K562 (cell line): ENCODE results near the gene GSTA4. TPM values are rescaled to one million over a fixed set of nuclear protein-coding genes. Genes with fewer than 3 reads are reported as not detected.

Experiments
- ATAC-seq: fragments of 200-7000 bp; cut with Tn5 transposase; 3 replicates; pipeline ENCODE4 v1.9.1; 2020; ENCODE audit warnings: moderate library complexity
- BruUV-seq: library from RNA; stranded (reverse); fragments of 400-500 nt; replicated peaks from 2 replicates; lab custom pipeline; 2021; lab: Mats Ljungman, UMichigan
- CTCF ChIA-PET: fragments of 300-600 bp; formaldehyde crosslinking; extraction: SDS; loops from one replicate; lab custom pipeline; 2021; ENCODE audit warnings: low intra/inter-chr PET ratio; lab: Yijun Ruan, JAX
- POLR2A ChIA-PET: fragments of 300-600, 350-650 bp; sonication (Branson Sonifier 250); formaldehyde crosslinking; extraction: SDS; loops from one replicate; lab custom pipeline; 2021; ENCODE audit warnings: antibody characterized with exemption, inconsistent platforms; lab: Yijun Ruan, JAX
- DNase-seq, 4 experiments: peaks; one replicate each; pipeline versions ENCODE4 v3.0.0 to v3.0.0-alpha.2; 2011 to 2018; ENCODE audit warnings: low spot score in 3 of 4, mixed read lengths in 3 of 4; ENCODE audit errors: extremely low read depth in 1 of 4
- FAIRE-seq: peaks from 2 replicates; lab custom pipeline; 2011; peaks lifted over from hg19 to GRCh38; lab: Jason Lieb, UNC
- H2AFZ ChIP-seq: 2 replicates; pipeline ENCODE4 v1.6.0; 2011; ENCODE audit warnings: low read depth, low read length, control low read depth, inconsistent platforms
- H3K27ac ChIP-seq: fragments of 200-600 bp; 3 replicates; pipeline ENCODE4 v1.8.0; 2011; ENCODE audit warnings: low read depth, mild to moderate bottlenecking, control low read depth, inconsistent platforms, low read length, moderate library complexity, mixed read lengths; ENCODE audit errors: extremely low read depth
- H3K27me3 ChIP-seq, 2 experiments: fragments of 300-600 bp in 1 of 2; 2 replicates in 1 of 2; 3 replicates in 1 of 2; pipeline versions ENCODE4 v1.6.0 to v1.8.0; 2011; ENCODE audit warnings: inconsistent platforms in 2 of 2, low read length in 2 of 2, mild to moderate bottlenecking in 1 of 2, mixed read lengths in 1 of 2, moderate library complexity in 1 of 2; ENCODE audit not compliant: control insufficient read depth in 2 of 2, insufficient read depth in 2 of 2
- H3K36me3 ChIP-seq: fragments of 300-600 bp; 3 replicates; pipeline ENCODE4 v1.8.0; 2011; ENCODE audit warnings: mild to moderate bottlenecking, low read length, inconsistent platforms; ENCODE audit not compliant: control insufficient read depth, insufficient read depth
- H3K4me1 ChIP-seq, 2 experiments: fragments of 200-600 bp in 1 of 2; replicated peaks in 1 of 2; 2 replicates in 1 of 2; 3 replicates in 1 of 2; pipeline versions ENCODE4 v1.5.1 to v1.8.0; 2011; ENCODE audit warnings: inconsistent platforms in 2 of 2, low read length in 2 of 2, mild to moderate bottlenecking in 1 of 2, mixed read lengths in 1 of 2, moderate library complexity in 1 of 2; ENCODE audit not compliant: control insufficient read depth in 2 of 2, insufficient read depth in 2 of 2
- H3K4me2 ChIP-seq: 2 replicates; pipeline ENCODE4 v1.6.1; 2011; ENCODE audit warnings: low read length, control low read depth, inconsistent platforms, mixed read lengths; ENCODE audit not compliant: insufficient read depth
- H3K4me3 ChIP-seq: fragments of 200-600 bp; sonication (generic), shearing (Covaris generic); 2 replicates; pipeline ENCODE4 v1.5.1; 2016; ENCODE audit warnings: control low read depth, inconsistent platforms
- H3K79me2 ChIP-seq: fragments of 200-600 bp; 3 replicates; pipeline ENCODE4 v1.8.0; 2011; ENCODE audit warnings: low read length, inconsistent platforms; ENCODE audit not compliant: control insufficient read depth, insufficient read depth
- H3K9ac ChIP-seq, 2 experiments: 2 replicates each; pipeline versions ENCODE4 v1.6.0 to v1.6.1; 2011; ENCODE audit warnings: low read depth in 2 of 2, low read length in 2 of 2, control low read depth in 1 of 2, inconsistent platforms in 1 of 2, mild to moderate bottlenecking in 1 of 2, mixed read lengths in 1 of 2; ENCODE audit not compliant: insufficient read depth in 1 of 2
- H3K9me1 ChIP-seq: one replicate; pipeline ENCODE4 v1.6.0; 2011; ENCODE audit warnings: inconsistent platforms, mild to moderate bottlenecking, low read length, moderate library complexity; ENCODE audit not compliant: control insufficient read depth, insufficient read depth
- H3K9me3 ChIP-seq: replicated peaks from 2 replicates; pipeline ENCODE4 v1.5.1; 2011; ENCODE audit warnings: low read depth, low read length, inconsistent platforms; ENCODE audit not compliant: control insufficient read depth, insufficient read depth
- H4K20me1 ChIP-seq: replicated peaks from 2 replicates; pipeline ENCODE4 v1.6.1; 2011; ENCODE audit warnings: low read length, inconsistent platforms, mixed read lengths; ENCODE audit not compliant: control insufficient read depth, insufficient read depth
- BHLHE40 ChIP-seq: IDR thresholded peaks from 2 replicates; pipeline ENCODE4 v1.6.1; 2011; ENCODE audit warnings: low read length, improper control_type of control experiment
- CBFB ChIP-seq: sonication (generic); formaldehyde crosslinking; IDR thresholded peaks from 2 replicates; pipeline ENCODE4 v1.4.0; 2020; ENCODE audit warnings: mild to moderate bottlenecking, missing genetic modification reagents
- CCNT2 ChIP-seq: IDR thresholded peaks from 2 replicates; pipeline ENCODE4 v1.6.1; 2011; ENCODE audit warnings: borderline replicate concordance, low read depth, mild to moderate bottlenecking, moderate library complexity, mixed read lengths, low read length; ENCODE audit not compliant: insufficient read length; ENCODE audit errors: extremely low read depth
- CREBBP ChIP-seq: IDR thresholded peaks from one replicate; pipeline ENCODE4 v1.6.1; 2012; ENCODE audit warnings: low read depth, mild to moderate bottlenecking, control low read depth, inconsistent platforms, low read length
- E2F3 ChIP-seq: fragments of 250-450 bp; sonication (Bioruptor Pico); IDR thresholded peaks from 2 replicates; pipeline ENCODE4 v1.4.0; 2020; ENCODE audit warnings: mild to moderate bottlenecking
- ELF1 ChIP-seq: fragments of 200-800 bp; sonication (Bioruptor generic); IDR thresholded peaks from 2 replicates; pipeline ENCODE4 v1.6.1; 2016; ENCODE audit warnings: missing genetic modification characterization, missing compliant biosample characterization
- FOSL1 ChIP-seq: fragments of 200-800 bp; sonication (Bioruptor generic); conservative IDR thresholded peaks from 2 replicates; pipeline ENCODE4 v1.6.1; 2016; ENCODE audit warnings: missing genetic modification characterization, missing compliant biosample characterization
- HNRNPH1 ChIP-seq: fragments of 200-400 bp; formaldehyde crosslinking; optimal IDR thresholded peaks from 2 replicates; pipeline ENCODE3; 2017; ENCODE audit warnings: low read depth, mild to moderate bottlenecking, low read length, moderate library complexity
- KDM4B ChIP-seq, 2 experiments: fragments of 450-650 bp in 1 of 2; sonication (generic) in 1 of 2; IDR thresholded peaks; 2 replicates each; pipeline ENCODE4 v1.6.1; 2016 to 2017; ENCODE audit warnings: borderline replicate concordance in 2 of 2, antibody characterized with exemption in 1 of 2, low read depth in 1 of 2, mild to moderate bottlenecking in 1 of 2
- KLF10 ChIP-seq: fragments of 250-450 bp; sonication (Bioruptor Pico); IDR thresholded peaks from 2 replicates; pipeline ENCODE4 v1.6.1; 2021; ENCODE audit warnings: matching md5 sums
- KLF16 ChIP-seq: IDR thresholded peaks from 2 replicates; pipeline ENCODE4 v1.6.1; 2016; ENCODE audit warnings: antibody characterized with exemption
- OTX1 ChIP-seq: fragments of 450-650 bp; formaldehyde crosslinking; IDR thresholded peaks from 2 replicates; pipeline ENCODE4 v1.4.0; 2022; ENCODE audit warnings: mild to moderate bottlenecking
- POLR2AphosphoS5 ChIP-seq: IDR thresholded peaks from 2 replicates; pipeline ENCODE4 v1.6.1; 2011; ENCODE audit warnings: mild to moderate bottlenecking, low read depth, low read length, moderate library complexity; ENCODE audit not compliant: control insufficient read depth, insufficient read depth
- RBM22 ChIP-seq: fragments of 200-400 bp; formaldehyde crosslinking; IDR thresholded peaks from 2 replicates; pipeline ENCODE4 v1.6.1; 2018; ENCODE audit warnings: low read length, low read depth; ENCODE audit not compliant: poor library complexity, severe bottlenecking
- SIX5 ChIP-seq, 2 experiments: IDR thresholded peaks; 2 replicates each; pipeline ENCODE4 v1.6.1; 2011; ENCODE audit warnings: low read length in 2 of 2, borderline replicate concordance in 1 of 2, low read depth in 1 of 2, mild to moderate bottlenecking in 1 of 2, moderate library complexity in 1 of 2; ENCODE audit not compliant: insufficient read depth in 1 of 2
- SP1 ChIP-seq: sonication (generic); formaldehyde crosslinking; IDR thresholded peaks from 2 replicates; pipeline ENCODE4 v1.8.1; 2022; ENCODE audit warnings: mild to moderate bottlenecking, missing genetic modification reagents
- XRCC4 ChIP-seq: IDR thresholded peaks from one replicate; pipeline ENCODE4 v1.6.1; 2011; ENCODE audit not compliant: insufficient read depth, insufficient read length; ENCODE audit errors: extremely low read depth
- ZEB2 ChIP-seq: fragments of 450-650 bp; IDR thresholded peaks from 2 replicates; pipeline ENCODE4 v1.6.1; 2016
- ZFX ChIP-seq: sonication (generic); formaldehyde crosslinking; IDR thresholded peaks from 2 replicates; pipeline ENCODE4 v1.8.0; 2022; ENCODE audit warnings: mild to moderate bottlenecking, missing genetic modification reagents, moderate library complexity
- ZNF253 ChIP-seq: fragments of 250-450 bp; sonication (Bioruptor Pico); conservative IDR thresholded peaks from 2 replicates; pipeline ENCODE4 v1.6.1; 2021; ENCODE audit warnings: mild to moderate bottlenecking
- ZNF444 ChIP-seq: fragments of 250-450 bp; sonication (Bioruptor Pico); IDR thresholded peaks from 2 replicates; pipeline ENCODE4 v1.4.0; 2020; ENCODE audit warnings: mild to moderate bottlenecking, moderate library complexity
- ZNF57 ChIP-seq: fragments of 450-650 bp; formaldehyde crosslinking; IDR thresholded peaks from 2 replicates; pipeline ENCODE4 v1.4.0; 2020; ENCODE audit warnings: mild to moderate bottlenecking, moderate library complexity
- ZNF695 ChIP-seq: fragments of 450-650 bp; formaldehyde crosslinking; IDR thresholded peaks from 2 replicates; pipeline ENCODE4 v1.4.0; 2020; ENCODE audit warnings: mild to moderate bottlenecking, moderate library complexity
- whole genome bisulfite sequencing: fragments of 100-300 bp; shearing (Covaris generic); methylation state at CpG from one replicate; pipeline ENCODE4 v1.1.6; 2016; ENCODE audit warnings: low coverage, mixed read lengths; ENCODE audit not compliant: insufficient coverage; ENCODE audit errors: missing lambda C conversion rate; 5-methylcytosine and 5-hydroxymethylcytosine counted together
- in situ Hi-C: fragments of 300-500 bp; cut with MboI; formaldehyde crosslinking; loops from 4 replicates; pipeline ENCODE4 v1.15.0; 2018; ENCODE audit warnings: inconsistent platforms, mixed read lengths
- intact Hi-C: fragments of 100-400 bp; cut with micrococcal nuclease; formaldehyde crosslinking; loops from 2 replicates; pipeline ENCODE4 v1.14.2; 2022
- polyA plus RNA-seq, 8 experiments: library from polyadenylated mRNA; depleted of rRNA in 4 of 8; stranded (reverse) in 5 of 8; unstranded in 3 of 8; fragments of >200 nt; fragmentation: Nextera tagmentation in 2 of 8; fragmentation: Illumina TruSeq in 1 of 8; extraction: Ambion mirVana in 2 of 8; extraction: Trizol in 1 of 8; gene quantifications; 2 replicates each; pipeline versions ENCODE4 v1.2.1 to v1.2.3, GENCODE V29; 2011 to 2014; ENCODE audit warnings: inconsistent platforms in 1 of 8, missing spikeins in 1 of 8
- total RNA-seq, 7 experiments: library from RNA; depleted of rRNA in 6 of 7; stranded (reverse); fragments of >200 nt in 6 of 7; fragmentation: Illumina TruSeq in 2 of 7; extraction: Trizol in 2 of 7; gene quantifications; 2 replicates each; pipeline versions ENCODE4 v1.2.1 to v1.2.3, GENCODE V29; 2011 to 2021; ENCODE audit warnings: low replicate concordance in 1 of 7

GSTA4 gene
- total and polyA plus RNA-seq, 9 of the 15 experiments (the other 6 are each of a cell fraction or from before 2014, with no cell fraction given), result 0.89 to 4.0 (median 2.0) TPM

GRCh38 chr6:53029257-53029656 is 34.2 kb upstream of the GSTA4 start (continued):
- TF ChIP-seq HNRNPH1 (no peak), POLR2AphosphoS5 (no peak), ZEB2 (no peak), CREBBP (no peak), E2F3 (CRISPR knock-in tag) (no peak), ZFX (no peak), XRCC4 (no peak), ZNF695 (CRISPR knock-in tag) (no peak), OTX1 (CRISPR knock-in tag) (no peak), KDM4B (IDR thresholded peaks at IDR 0.05; ENCODE audit: borderline replicate concordance in 2 of 2, low read depth in 1 of 2) (no peak), ZNF253 (no peak)

DNA sequence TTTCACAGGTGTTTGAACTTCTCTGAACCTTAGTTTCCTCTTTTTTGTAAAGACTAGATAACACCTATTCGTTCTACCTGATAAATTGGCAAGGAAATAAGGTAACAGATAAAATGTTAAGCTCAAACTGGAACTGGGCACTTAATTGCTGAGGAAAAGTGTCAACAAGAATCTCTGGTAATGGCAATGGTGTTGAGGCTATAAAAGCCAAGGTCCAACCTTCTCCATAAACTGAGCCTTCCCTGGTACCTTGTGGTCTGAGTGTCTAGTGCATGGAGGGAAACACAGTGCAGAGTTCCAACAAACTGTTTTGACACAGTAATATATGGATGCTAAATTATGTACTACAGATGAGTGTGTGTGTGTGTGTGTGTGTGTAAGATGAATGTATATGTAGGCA is 33.4 kb upstream of the GSTA4 start:
- H3K27ac ChIP-seq, result no peak overlapping the region
- no peak for DNase-seq
- no peaks in the 10 kb centered on the region for H3K9me1 ChIP-seq
- H3K79me2 ChIP-seq, result no peaks in the 10 kb centered on the region
- TF ChIP-seq ZNF444 (CRISPR knock-in tag) (no peak), BHLHE40 (no peak), ZNF57 (CRISPR knock-in tag) (no peak), RBM22 (no peak), SIX5 (IDR thresholded peaks at IDR 0.05; ENCODE audit: borderline replicate concordance in 1 of 2, insufficient read depth in 1 of 2, low read depth in 1 of 2, low read length in 2 of 2) (no peak), CBFB (CRISPR knock-in tag) (no peak), CCNT2 (no peak), KLF10 (no peak), KLF16 (no peak), ELF1 (no peak), FOSL1 (no peak), SP1 (CRISPR knock-in tag) (no peak)
- no peaks in the 10 kb centered on the region for H3K27me3 ChIP-seq
- no TSS peak for BruUV-seq
- 18% methylated on average over 1 of the region's 1 CpG for WGBS
- H3K9me3 ChIP-seq, result no peaks in the 10 kb centered on the region
- no peaks in the 10 kb centered on the region for H4K20me1 ChIP-seq
- no peak for ATAC-seq
- ChIA-PET CTCF (no interaction called here), POLR2A (no interaction called here)
- peaks cover 3% of the 10 kb centered on the region; the same call in 2 of the 3 replicates for H3K36me3 ChIP-seq
- H3K9ac ChIP-seq, result no peak overlapping the region
- in situ Hi-C loops (no loop called here), intact Hi-C loops (no loop called here)
- no peaks in the 10 kb centered on the region for H3K4me1 ChIP-seq
- H3K4me2 ChIP-seq, result no peak overlapping the region
- FAIRE-seq, result no peak
- H2AFZ ChIP-seq, result no peak overlapping the region
- no peak overlapping the region for H3K4me3 ChIP-seq
